Loucy (cell line): ENCODE data around the gene PLA2G5.
"Not testable (repeated sequence)": the region's sequence is repeated elsewhere in the genome, so short reads cannot be mapped to it uniquely, and the experiment has no call there.

Experiments
- H2AFZ ChIP-seq: fragments of 200-600 bp; sonication (generic); 2 replicates; pipeline ENCODE4 v1.6.0; 2016; ENCODE audit warnings: antibody characterized with exemption, mild to moderate bottlenecking, low read length, moderate library complexity
- H3F3A ChIP-seq: fragments of 200-600 bp; 2 replicates; pipeline ENCODE4 v1.6.0; 2016; ENCODE audit warnings: antibody characterized with exemption, low read depth, mild to moderate bottlenecking
- H3K27me3 ChIP-seq: fragments of 200-600 bp; sonication (generic); 2 replicates; pipeline ENCODE4 v1.6.1; 2014; ENCODE audit warnings: low read length, mild to moderate bottlenecking; ENCODE audit not compliant: insufficient read depth, poor library complexity, severe bottlenecking
- H3K36me3 ChIP-seq: fragments of 200-600 bp; sonication (generic); 2 replicates; pipeline ENCODE4 v1.6.1; 2016; ENCODE audit warnings: low read length; ENCODE audit not compliant: insufficient read depth
- H3K4me1 ChIP-seq: fragments of 200-600 bp; sonication (generic); 2 replicates; pipeline ENCODE4 v1.5.1; 2014; ENCODE audit warnings: low read length, mild to moderate bottlenecking; ENCODE audit not compliant: insufficient read depth, poor library complexity, severe bottlenecking
- H3K4me2 ChIP-seq: fragments of 200-600 bp; sonication (generic); 2 replicates; pipeline ENCODE4 v1.6.0; 2014; ENCODE audit warnings: antibody characterized with exemption, low read length, low read depth, mild to moderate bottlenecking; ENCODE audit not compliant: poor library complexity, severe bottlenecking
- H3K4me3 ChIP-seq: fragments of 200-600 bp; sonication (generic); 2 replicates; pipeline ENCODE4 v1.5.1; 2014; ENCODE audit warnings: low read length, mild to moderate bottlenecking, mixed read lengths; ENCODE audit not compliant: poor library complexity, severe bottlenecking
- H3K79me2 ChIP-seq: fragments of 200-600 bp; sonication (generic); 2 replicates; pipeline ENCODE4 v1.6.1; 2014; ENCODE audit warnings: low read length; ENCODE audit not compliant: insufficient read depth
- H3K9ac ChIP-seq: fragments of 200-600 bp; sonication (generic); 2 replicates; pipeline ENCODE4 v1.6.0; 2014; ENCODE audit warnings: mild to moderate bottlenecking, low read depth, low read length, moderate library complexity; ENCODE audit not compliant: poor library complexity, severe bottlenecking
- H3K9me2 ChIP-seq: fragments of 200-600 bp; sonication (generic); replicated peaks from 2 replicates; pipeline ENCODE4 v1.6.1; 2016; ENCODE audit warnings: low read depth, low read length, mixed read lengths
- H3K9me3 ChIP-seq: fragments of 200-600 bp; sonication (generic); 2 replicates; pipeline ENCODE4 v1.6.1; 2014; ENCODE audit warnings: mild to moderate bottlenecking, antibody characterized with exemption, low read length, low read depth; ENCODE audit not compliant: insufficient read depth
- H4K20me1 ChIP-seq: fragments of 200-600 bp; sonication (generic); 2 replicates; pipeline ENCODE4 v1.6.0; 2014; ENCODE audit warnings: antibody characterized with exemption, low read length, mild to moderate bottlenecking; ENCODE audit not compliant: insufficient read depth, poor library complexity, severe bottlenecking
- CTCF ChIP-seq: fragments of 200-600 bp; sonication (generic); conservative IDR thresholded peaks from 2 replicates; pipeline ENCODE4 v1.5.1; 2014; ENCODE audit warnings: mild to moderate bottlenecking, antibody characterized with exemption, low read length
- EZH2phosphoT487 ChIP-seq: fragments of 200-600 bp; IDR thresholded peaks from 2 replicates; pipeline ENCODE4 v1.6.1; 2018; ENCODE audit warnings: antibody characterized with exemption, mild to moderate bottlenecking, moderate library complexity, borderline replicate concordance

The PLA2G5 gene

GRCh38 chr1:20029178-20029912 lies 40.6 kb upstream of the PLA2G5 start:
- Histone ChIP-seq H4K20me1 (no peaks in the 10 kb centered on the region), H3K36me3 (no peaks in the 10 kb centered on the region), H3K4me3 (no peak overlapping the region), H3K79me2 (no peaks in the 10 kb centered on the region), H3K4me1 (no peaks in the 10 kb centered on the region), H2AFZ (no peak overlapping the region), H3K4me2 (no peak overlapping the region), H3K9ac (no peak overlapping the region), H3F3A (no peaks in the 10 kb centered on the region), H3K9me2 (no peaks in the 10 kb centered on the region), H3K27me3 (no peaks in the 10 kb centered on the region), H3K9me3 (no peaks in the 10 kb centered on the region)
- TF ChIP-seq CTCF (no peak), EZH2phosphoT487 (no peak)

- not testable (repeated sequence) for H3K9me2 ChIP-seq, H3F3A ChIP-seq, H3K9ac ChIP-seq, H3K9me3 ChIP-seq, H3K4me1 ChIP-seq, H3K4me2 ChIP-seq, H3K79me2 ChIP-seq, H3K36me3 ChIP-seq, H3K27me3 ChIP-seq, H2AFZ ChIP-seq, H3K4me3 ChIP-seq, H4K20me1 ChIP-seq
These were observed 39.4 kb upstream of the PLA2G5 start for GRCh38 chr1:20030436-20031151.

GRCh38 chr1:20031161-20031560 lies 38.8 kb upstream of the PLA2G5 start:
- no peak for TF ChIP-seq EZH2phosphoT487
- no peak for TF ChIP-seq CTCF
- H3K4me2 ChIP-seq = no peak overlapping the region
- H3K4me3 ChIP-seq = no peak overlapping the region
- no peaks in the 10 kb centered on the region for H3K9me2 ChIP-seq
- no peaks in the 10 kb centered on the region for H3K36me3 ChIP-seq
- H4K20me1 ChIP-seq = no peaks in the 10 kb centered on the region
- H2AFZ ChIP-seq = no peak overlapping the region
- H3K79me2 ChIP-seq = no peaks in the 10 kb centered on the region
- no peak overlapping the region for H3K9ac ChIP-seq
- H3K9me3 ChIP-seq = 0 out of 2 replicates have a peak, but pooled peaks cover under 1% of the 10 kb centered on the region
- H3K27me3 ChIP-seq = no peaks in the 10 kb centered on the region
- H3K4me1 ChIP-seq = no peaks in the 10 kb centered on the region
- no peaks in the 10 kb centered on the region for H3F3A ChIP-seq
